OCI-LY7 (cell line): ENCODE results near the gene ABCG5. TPM values are rescaled to one million over a fixed set of nuclear protein-coding genes. Genes with fewer than 3 reads are reported as not detected.

Experiments
- BruUV-seq: library from RNA; stranded (reverse); fragments of 400-500 nt; replicated peaks from 2 replicates; lab custom pipeline; 2021; lab: Mats Ljungman, UMichigan
- CTCF ChIA-PET: fragments of 300-600 bp; sonication (Branson Sonifier 250); formaldehyde crosslinking; loops from one replicate; lab custom pipeline; 2022; ENCODE audit warnings: antibody characterized with exemption; ENCODE audit not compliant: unreplicated experiment; lab: Charles Lee
- POLR2A ChIA-PET: fragments of 300-600 bp; sonication (Branson Sonifier 250); formaldehyde crosslinking; loops from one replicate; lab custom pipeline; 2022; ENCODE audit warnings: antibody characterized with exemption; lab: Charles Lee
- DNase-seq: peaks from one replicate; pipeline ENCODE4 v3.0.0-alpha.2; 2015; ENCODE audit warnings: low spot score
- H2AFZ ChIP-seq: fragments of 200-600 bp; sonication (generic), shearing (Covaris generic); 2 replicates; pipeline ENCODE4 v1.6.1; 2014; ENCODE audit warnings: mild to moderate bottlenecking, antibody characterized with exemption, low read length, moderate library complexity
- H3K27ac ChIP-seq: fragments of 200-600 bp; sonication (generic); 2 replicates; pipeline ENCODE4 v1.5.1; 2014; ENCODE audit warnings: mixed run types, low read depth, mild to moderate bottlenecking, moderate library complexity, low read length, inconsistent platforms; ENCODE audit not compliant: poor library complexity, severe bottlenecking
- H3K36me3 ChIP-seq: fragments of 200-600 bp; sonication (generic); 2 replicates; pipeline ENCODE4 v1.6.1; 2014; ENCODE audit warnings: mild to moderate bottlenecking, antibody characterized with exemption, low read length, moderate library complexity, mixed read lengths; ENCODE audit not compliant: insufficient read depth
- H3K4me1 ChIP-seq: fragments of 200-600 bp; sonication (generic); 2 replicates; pipeline ENCODE4 v1.5.1; 2014; ENCODE audit warnings: mild to moderate bottlenecking, low read length; ENCODE audit not compliant: insufficient read depth, poor library complexity, severe bottlenecking
- H3K4me2 ChIP-seq: fragments of 200-600 bp; sonication (generic); 2 replicates; pipeline ENCODE4 v1.6.1; 2014; ENCODE audit warnings: mild to moderate bottlenecking, low read length
- H3K4me3 ChIP-seq: fragments of 200-600 bp; sonication (generic); 2 replicates; pipeline ENCODE4 v1.5.1; 2014; ENCODE audit warnings: mild to moderate bottlenecking, low read depth, low read length; ENCODE audit not compliant: poor library complexity, severe bottlenecking
- H3K79me2 ChIP-seq: fragments of 200-600 bp; sonication (generic); 2 replicates; pipeline ENCODE4 v1.6.1; 2016; ENCODE audit warnings: low read depth, mild to moderate bottlenecking, low read length, moderate library complexity, mixed read lengths; ENCODE audit not compliant: insufficient read depth
- H3K9me2 ChIP-seq: fragments of 200-600 bp; sonication (generic); 2 replicates; pipeline ENCODE4 v1.6.1; 2016; ENCODE audit warnings: mild to moderate bottlenecking, low read length, mixed read lengths; ENCODE audit not compliant: insufficient read depth
- H3K9me3 ChIP-seq: fragments of 200-600 bp; sonication (generic); 2 replicates; pipeline ENCODE4 v1.6.1; 2014; ENCODE audit warnings: mild to moderate bottlenecking, mixed run types, low read length, mixed read lengths
- H4K20me1 ChIP-seq: fragments of 200-600 bp; sonication (generic); 2 replicates; pipeline ENCODE4 v1.6.1; 2014; ENCODE audit warnings: mild to moderate bottlenecking, antibody characterized with exemption, low read length, moderate library complexity, mixed read lengths; ENCODE audit not compliant: insufficient read depth
- CTCF ChIP-seq: fragments of 200-600 bp; sonication (generic); conservative IDR thresholded peaks from 2 replicates; pipeline ENCODE4 v1.5.1; 2014; ENCODE audit warnings: mild to moderate bottlenecking, antibody characterized with exemption, low read length, moderate library complexity, mixed read lengths
- EZH2phosphoT487 ChIP-seq: fragments of 200-600 bp; sonication (generic); IDR thresholded peaks from 2 replicates; pipeline ENCODE4 v1.6.1; 2018; ENCODE audit warnings: low read depth, borderline replicate concordance, mild to moderate bottlenecking, mixed run types, antibody characterized with exemption, low read length, moderate library complexity, mixed read lengths
- intact Hi-C: fragments of 100-400 bp; cut with micrococcal nuclease; formaldehyde crosslinking; loops from one replicate; pipeline ENCODE4 v1.10.0; 2022; ENCODE audit not compliant: unreplicated experiment
- total RNA-seq, 2 experiments: library from RNA; depleted of rRNA in 1 of 2; stranded (reverse); fragments of >200 nt in 1 of 2; shearing (Covaris generic) in 1 of 2; gene quantifications; 2 replicates each; pipeline ENCODE4 v1.2.3, GENCODE V29; 2014 to 2022

Gene ABCG5
- total RNA-seq, 2 experiments from 2014 or later, result not detected

- H3K9me3 ChIP-seq, result no peaks in the 10 kb centered on the region
- no peaks in the 10 kb centered on the region for H3K36me3 ChIP-seq
- POLR2A ChIA-PET, result no interaction called here
- no peaks in the 10 kb centered on the region for H3K79me2 ChIP-seq
- no peak for DNase-seq
- H4K20me1 ChIP-seq, result no peaks in the 10 kb centered on the region
- H3K4me2 ChIP-seq, result no peak overlapping the region
- CTCF ChIA-PET, result no interaction called here
- intact Hi-C loops, result no loop called here
- no peak overlapping the region for H3K27ac ChIP-seq
- BruUV-seq, result no TSS peak
- H2AFZ ChIP-seq, result no peak overlapping the region
- H3K9me2 ChIP-seq, result no peaks in the 10 kb centered on the region
- no peaks in the 10 kb centered on the region for H3K4me1 ChIP-seq
- TF ChIP-seq EZH2phosphoT487 (no peak), CTCF (no peak)
- H3K4me3 ChIP-seq, result no peak overlapping the region
Measured at GRCh38 chr2:43810452-43810851, 28.2 kb downstream of the ABCG5 start.

- Histone ChIP-seq H3K4me3 (no peak overlapping the region), H3K79me2 (no peaks in the 10 kb centered on the region), H3K27ac (no peak overlapping the region), H3K4me1 (no peaks in the 10 kb centered on the region), H3K9me2 (no peaks in the 10 kb centered on the region), H3K4me2 (no peak overlapping the region), H3K9me3 (no peaks in the 10 kb centered on the region), H4K20me1 (no peaks in the 10 kb centered on the region), H3K36me3 (no peaks in the 10 kb centered on the region), H2AFZ (no peak overlapping the region)
- ChIA-PET POLR2A (no interaction called here), CTCF (no interaction called here)
- BruUV-seq, result no TSS peak
- TF ChIP-seq CTCF (no peak), EZH2phosphoT487 (no peak)
- intact Hi-C loops, result no loop called here
- no peak for DNase-seq
Measured at GRCh38 chr2:43806719-43807031, 32.0 kb downstream of the ABCG5 start.

- no peak for DNase-seq
- intact Hi-C loops, result no loop called here
- Histone ChIP-seq H3K9me2 (no peaks in the 10 kb centered on the region), H3K4me2 (no peak overlapping the region), H3K36me3 (no peaks in the 10 kb centered on the region), H3K4me1 (no peaks in the 10 kb centered on the region), H3K79me2 (no peaks in the 10 kb centered on the region), H3K4me3 (no peak overlapping the region), H4K20me1 (no peaks in the 10 kb centered on the region), H2AFZ (no peak overlapping the region), H3K27ac (no peak overlapping the region), H3K9me3 (no peaks in the 10 kb centered on the region)
- ChIA-PET CTCF (no interaction called here), POLR2A (no interaction called here)
- TF ChIP-seq EZH2phosphoT487 (no peak), CTCF (no peak)
- no TSS peak for BruUV-seq
Measured at GRCh38 chr2:43803113-43803512, 35.5 kb downstream of the ABCG5 start.
